NCI-H226 (cell line): Measurements from ENCODE around the gene ZNF358.

ENCODE experiments used
- DNase-seq: peaks from one replicate; pipeline ENCODE4 v3.0.0-alpha.2; 2015

ZNF358 gene

GRCh38 chr19:7492142-7492541 lies 23.8 kb upstream of the ZNF358 start:
- DNase-seq = no peak

GRCh38 chr19:7492558-7492957 lies 23.3 kb upstream of the ZNF358 start:
- no peak for DNase-seq

GRCh38 chr19:7494416-7495098 lies 21.3 kb upstream of the ZNF358 start:
- no peak for DNase-seq

GRCh38 chr19:7497292-7497691 lies 18.6 kb upstream of the ZNF358 start:
- no peak for DNase-seq

- no peak for DNase-seq
Measured at GRCh38 chr19:7500811-7501450, 15.0 kb upstream of the ZNF358 start.

GRCh38 chr19:7502552-7502951 lies 13.4 kb upstream of the ZNF358 start:
- DNase-seq = no peak

GRCh38 chr19:7504684-7505083 lies 11.2 kb upstream of the ZNF358 start:
- no peak for DNase-seq

- DNase-seq = no peak
Measured at GRCh38 chr19:7505288-7505681, 10.6 kb upstream of the ZNF358 start.

GRCh38 chr19:7505682-7506384 lies 10.1 kb upstream of the ZNF358 start:
- DNase-seq = peak; percentile 40

GRCh38 chr19:7506385-7507328 lies 9.2 kb upstream of the ZNF358 start:
- peak; percentile 95 for DNase-seq

- peak; percentile 94 for DNase-seq
Measured at GRCh38 chr19:7507884-7508283, 8.0 kb upstream of the ZNF358 start.

GRCh38 chr19:7509625-7510024 lies 6.3 kb upstream of the ZNF358 start:
- DNase-seq = no peak

- no peak for DNase-seq
Measured at GRCh38 chr19:7512400-7512851, 3.5 kb upstream of the ZNF358 start.

GRCh38 chr19:7513809-7514642 lies 1.9 kb upstream of the ZNF358 start:
- no peak for DNase-seq

- DNase-seq = no peak
Measured at GRCh38 chr19:7515110-7515644, 726 bp upstream of the ZNF358 start.

GRCh38 chr19:7516333-7516732 lies 430 bp downstream of the ZNF358 start:
- no peak for DNase-seq

GRCh38 chr19:7516878-7517277 lies 975 bp downstream of the ZNF358 start:
- no peak for DNase-seq

GRCh38 chr19:7519361-7520130 lies 3.6 kb downstream of the ZNF358 start:
- no peak for DNase-seq

- DNase-seq = no peak
Measured at GRCh38 chr19:7520131-7521051, 4.5 kb downstream of the ZNF358 start.
